HG03103 (cell line): ENCODE measurements around the gene PTGES2.
"Not testable (repeated sequence)": the region's sequence is repeated elsewhere in the genome, so short reads cannot be mapped to it uniquely, and the experiment has no call there.

Source experiments
- ATAC-seq: cut with Tn5 transposase; IDR thresholded peaks from one replicate; pipeline ENCODE4 v1.9.1; 2021; ENCODE audit warnings: low read depth; ENCODE audit not compliant: unreplicated experiment

The PTGES2 gene

DNA sequence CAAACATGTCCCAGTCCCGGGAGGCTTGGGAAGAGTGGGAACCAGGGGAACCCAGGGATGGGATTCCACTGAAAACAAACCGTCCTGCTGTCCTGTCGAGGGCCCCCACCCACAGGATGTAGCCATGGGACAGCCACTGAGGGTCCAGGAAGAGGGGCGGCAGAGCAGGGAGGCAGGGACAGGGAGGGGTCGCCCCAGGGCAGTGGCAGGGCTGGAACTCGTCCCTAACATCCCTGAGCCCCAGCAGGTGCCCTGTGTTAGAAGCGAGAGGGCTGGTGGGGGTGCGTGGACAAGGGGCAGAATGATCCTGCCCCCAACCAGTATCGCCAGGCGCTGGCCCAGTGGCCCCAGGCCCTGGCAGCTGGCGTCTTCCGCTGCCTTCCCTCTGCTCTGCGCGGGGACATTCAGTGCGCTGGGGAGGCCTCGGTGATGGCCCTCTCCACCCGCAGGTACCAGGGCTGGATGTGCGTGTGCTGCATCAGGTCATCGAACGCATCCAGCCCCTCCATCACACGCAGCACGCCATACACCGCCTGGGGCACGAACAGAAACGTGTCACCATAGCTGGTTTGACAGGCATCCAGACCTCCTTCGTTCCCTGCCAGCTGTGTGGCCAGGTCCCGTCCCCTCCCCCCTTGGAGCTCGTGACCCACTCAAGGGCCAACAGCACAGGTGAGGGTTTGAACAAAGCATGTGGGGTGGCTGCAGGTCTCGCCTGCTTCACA lies 6.6 kb downstream of the PTGES2 start:
- ATAC-seq, result no peak

DNA sequence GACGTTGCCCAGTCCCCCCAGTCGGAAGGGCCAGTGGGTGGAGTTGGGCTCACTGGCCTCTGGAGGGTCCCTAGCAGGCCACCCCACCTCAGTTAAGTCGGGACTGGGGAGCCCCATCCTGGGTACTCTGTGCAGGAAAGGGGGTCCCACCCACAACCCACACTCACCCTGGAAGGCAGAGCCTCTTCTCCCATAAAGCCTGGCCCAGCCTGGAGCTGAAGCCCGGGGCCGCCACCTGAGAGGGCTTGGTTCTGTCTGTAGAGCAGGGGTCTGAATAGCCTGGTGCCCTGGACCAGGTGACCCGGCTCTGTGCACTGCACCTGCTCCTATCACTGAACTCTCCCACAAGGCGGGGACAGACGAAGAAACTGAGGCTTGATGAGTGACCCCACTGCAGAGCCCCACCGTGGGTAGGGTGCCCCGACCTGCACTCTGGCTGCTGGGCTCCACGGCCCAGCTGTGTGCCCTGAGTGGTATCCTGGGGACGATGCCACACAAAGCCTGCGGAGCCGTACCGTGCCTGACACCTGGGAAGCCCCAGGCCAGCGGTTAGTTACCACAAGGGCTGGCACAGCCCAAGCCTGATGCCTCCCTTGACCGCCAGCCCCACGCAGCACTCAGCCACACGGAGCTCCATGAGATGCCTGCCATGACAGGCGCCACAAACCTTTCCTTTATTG lies 7.3 kb downstream of the PTGES2 start:
- ATAC-seq, result no peak

DNA sequence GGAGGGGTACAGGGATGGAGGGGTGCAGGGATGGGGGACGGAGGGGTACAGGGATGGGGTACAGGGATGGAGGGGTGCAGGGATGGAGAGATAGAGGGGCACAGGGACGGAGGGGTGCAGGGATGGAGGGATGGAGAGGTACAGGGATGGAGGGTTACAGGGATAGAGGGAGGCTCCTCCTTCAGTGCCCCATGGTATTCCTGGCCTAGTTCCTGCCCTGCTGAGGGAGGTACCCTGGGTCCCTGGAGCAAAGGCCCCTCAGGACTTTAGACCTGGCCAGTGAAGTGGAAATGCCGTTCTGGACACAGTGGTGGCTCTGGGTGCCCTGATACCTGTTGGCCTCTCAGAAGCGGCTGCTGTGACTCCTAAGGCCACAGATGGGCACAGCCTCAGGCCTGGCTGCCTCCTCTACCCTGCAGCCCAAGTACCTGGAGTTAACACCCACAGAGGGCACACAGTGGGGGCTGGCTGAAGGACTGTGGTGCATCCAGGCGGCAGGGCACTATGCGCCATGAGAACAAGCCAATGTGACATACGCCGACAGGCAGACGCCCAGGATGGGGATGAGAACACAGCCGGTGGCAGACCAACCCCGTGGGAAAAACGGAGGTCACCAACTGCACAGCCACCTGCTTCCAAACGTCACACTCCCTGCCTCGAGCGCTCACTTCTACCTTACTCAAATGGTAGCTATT lies 8.4 kb downstream of the PTGES2 start:
- ATAC-seq, result no peak

DNA sequence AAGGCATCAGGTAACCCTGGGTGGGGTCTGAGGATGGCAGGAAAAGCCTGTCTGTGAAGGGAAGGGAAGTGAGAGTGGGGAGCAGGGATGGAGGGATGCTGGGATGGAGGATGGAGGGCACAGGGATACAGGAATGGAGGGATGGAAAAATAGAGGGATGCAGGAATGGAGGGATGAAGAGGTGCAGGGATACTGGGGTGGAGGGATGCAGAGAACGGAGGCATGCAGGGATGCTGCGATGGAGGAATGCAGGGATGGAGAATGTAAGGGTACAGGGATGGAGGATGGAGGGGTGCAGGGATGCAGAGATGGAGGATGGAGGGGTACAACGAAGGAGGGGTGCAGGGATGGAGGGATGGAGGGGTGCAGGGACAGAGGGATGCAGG lies 9.1 kb downstream of the PTGES2 start:
- no peak for ATAC-seq

GRCh38 chr9:128117613-128118471 lies 9.7 kb downstream of the PTGES2 start:
- peak; percentile 50 for ATAC-seq

- no peak for ATAC-seq
Measured at GRCh38 chr9:128116104-128117083, 11.1 kb downstream of the PTGES2 start.

DNA sequence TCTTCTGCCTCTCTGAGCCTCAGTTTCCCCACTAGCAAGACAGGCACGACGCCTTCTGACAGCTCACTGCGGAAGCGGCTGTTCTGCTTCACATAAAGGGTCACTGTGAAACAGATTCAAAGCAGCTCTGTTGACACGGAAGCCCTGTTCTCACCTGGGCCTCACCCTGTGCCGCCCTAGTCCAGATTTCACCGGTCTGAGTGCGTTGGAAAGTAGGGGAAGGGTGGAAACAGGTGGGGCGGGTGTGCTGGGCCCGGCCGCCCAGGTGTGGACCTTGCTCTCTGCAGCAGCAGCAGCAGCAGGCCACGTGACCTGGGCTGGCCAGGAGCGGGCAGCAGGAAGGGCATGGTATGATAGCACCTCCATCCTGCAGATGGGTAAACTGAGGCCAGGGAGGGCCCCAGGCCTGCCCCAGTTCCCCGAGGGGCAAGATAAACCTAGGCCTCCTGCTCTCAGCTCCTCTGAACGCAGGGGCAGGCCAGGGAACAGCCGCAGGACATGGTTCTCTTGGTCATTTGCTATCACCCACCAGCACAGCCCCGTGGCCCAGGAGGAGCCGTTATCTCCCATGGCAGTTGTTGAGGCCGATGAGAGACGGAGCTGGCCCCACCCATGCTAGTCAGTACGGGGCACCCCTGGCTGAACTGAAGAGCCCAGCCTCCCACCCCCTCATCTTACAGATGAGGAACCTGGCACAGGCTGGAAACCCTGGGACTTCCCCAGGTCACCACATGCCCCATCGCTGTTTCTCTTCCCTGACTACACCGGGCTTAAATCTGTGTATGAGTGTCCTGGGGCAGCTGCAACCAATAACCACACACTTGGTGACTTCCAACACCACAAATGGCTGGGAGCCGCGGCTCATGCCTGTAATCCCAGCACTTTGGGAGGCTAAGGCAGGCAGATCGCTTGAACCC lies 12.1 kb downstream of the PTGES2 start:
- no peak for ATAC-seq

GRCh38 chr9:128114326-128115186 lies 13.0 kb downstream of the PTGES2 start:
- ATAC-seq, result no peak

DNA sequence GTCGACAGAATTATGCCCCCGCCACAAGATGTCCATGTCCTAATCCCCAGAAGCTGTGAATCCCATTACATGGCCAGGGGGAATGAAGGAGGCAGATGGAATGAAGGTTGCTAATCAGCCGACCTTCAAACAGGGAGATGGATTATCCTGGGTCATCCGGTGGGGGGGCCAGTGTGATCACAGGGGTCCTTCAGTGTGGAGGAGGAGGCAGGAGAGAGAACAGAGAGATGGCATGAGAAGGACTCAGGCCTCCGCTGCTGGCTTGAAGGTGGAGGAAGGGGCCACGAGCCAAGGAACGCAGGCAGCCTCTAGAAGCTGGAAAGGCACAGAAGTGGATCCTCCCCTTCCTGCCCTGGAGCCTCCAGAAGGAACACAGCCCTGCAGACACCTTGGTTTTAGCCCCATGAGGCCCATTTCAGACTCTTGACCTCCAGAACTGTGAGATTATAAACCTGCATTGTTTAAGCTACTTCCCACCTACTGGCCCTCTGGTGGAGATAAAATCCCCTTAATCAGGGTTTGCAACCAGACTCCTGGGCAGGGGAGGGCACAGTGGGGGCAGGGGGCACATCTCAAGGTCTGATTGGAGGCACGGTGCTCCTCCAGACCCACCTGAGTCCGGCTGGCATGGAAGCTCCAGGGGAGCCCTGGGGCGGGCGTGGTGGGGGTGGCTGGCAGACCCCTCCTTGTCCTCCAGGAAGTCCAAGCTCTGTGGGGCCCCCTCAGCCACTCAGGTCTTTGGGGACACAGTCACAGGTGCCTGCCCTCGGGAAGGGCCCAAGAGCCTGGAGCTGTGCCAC lies 13.8 kb downstream of the PTGES2 start:
- no peak for ATAC-seq

DNA sequence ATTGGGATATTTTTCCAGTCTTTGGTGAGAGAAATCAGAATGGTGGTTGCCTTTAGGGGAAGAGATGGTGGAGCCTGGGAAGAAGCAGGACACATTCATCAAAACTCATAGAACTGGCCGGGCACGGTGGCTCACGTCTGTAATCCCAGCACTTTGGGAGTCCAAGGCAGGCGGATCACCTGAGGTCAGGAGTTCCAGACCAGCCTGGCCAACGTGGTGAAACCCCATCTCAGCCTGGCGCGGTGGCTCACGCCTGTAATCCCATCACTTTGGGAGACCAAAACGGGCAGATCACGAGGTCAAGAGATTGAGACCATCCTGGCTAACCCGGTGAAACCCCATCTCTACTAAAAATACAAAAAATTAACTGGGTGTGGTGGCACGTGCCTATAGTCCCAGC lies 15.8 kb downstream of the PTGES2 start:
- ATAC-seq, result not testable (repeated sequence)

DNA sequence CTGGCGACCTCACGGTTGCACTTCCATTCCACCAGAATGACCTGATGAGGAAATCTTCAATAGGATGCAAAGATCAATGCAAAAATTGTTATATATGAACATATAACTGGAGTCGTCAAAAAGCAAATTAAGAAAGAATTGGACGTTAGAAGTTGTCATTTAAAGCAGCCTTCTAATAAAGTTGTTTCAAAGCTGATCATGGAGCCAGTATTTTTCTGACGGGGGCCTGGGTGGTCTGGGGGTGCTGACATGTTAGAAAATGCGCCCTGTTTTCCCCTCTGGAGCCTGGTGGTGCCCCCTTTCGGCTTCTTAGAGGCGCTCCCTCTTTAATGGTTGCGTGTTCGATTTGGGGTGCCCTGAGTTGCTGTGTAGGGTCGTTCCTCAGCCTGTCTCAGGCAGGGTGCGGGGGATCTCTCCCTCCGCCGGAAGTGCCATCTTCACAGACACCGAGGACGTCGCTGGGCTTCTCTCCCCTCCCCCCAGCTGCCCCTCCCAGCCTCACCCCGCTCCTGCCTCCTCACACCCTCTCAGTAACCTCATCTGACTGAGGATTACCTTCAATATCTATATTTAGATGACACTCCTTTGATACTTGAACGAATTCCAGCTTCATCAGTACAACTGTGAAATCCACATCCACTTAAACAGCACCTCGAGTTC lies 18.3 kb downstream of the PTGES2 start:
- no peak for ATAC-seq

- no peak for ATAC-seq
Measured at GRCh38 chr9:128108269-128109049, 19.1 kb downstream of the PTGES2 start.

GRCh38 chr9:128107468-128108268 lies 19.9 kb downstream of the PTGES2 start:
- no peak for ATAC-seq

DNA sequence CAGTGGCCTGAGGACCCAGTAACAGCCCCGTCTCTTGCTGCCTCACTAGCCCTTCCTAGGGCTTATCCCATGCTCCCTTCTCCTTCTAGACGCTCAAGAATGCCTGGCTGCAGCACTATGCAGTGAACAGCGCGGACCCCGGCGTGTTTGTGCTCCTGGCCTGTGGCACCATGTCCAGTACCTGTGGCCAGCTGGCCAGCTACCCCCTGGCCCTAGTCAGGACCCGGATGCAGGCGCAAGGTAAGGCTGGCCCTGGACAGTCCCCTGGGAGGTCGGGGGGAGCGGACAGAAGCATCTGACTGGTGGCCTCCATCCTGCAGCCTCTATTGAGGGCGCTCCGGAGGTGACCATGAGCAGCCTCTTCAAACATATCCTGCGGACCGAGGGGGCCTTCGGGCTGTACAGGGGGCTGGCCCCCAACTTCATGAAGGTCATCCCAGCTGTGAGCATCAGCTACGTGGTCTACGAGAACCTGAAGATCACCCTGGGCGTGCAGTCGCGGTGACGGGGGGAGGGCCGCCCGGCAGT lies 20.5 kb downstream of the PTGES2 start:
- no peak for ATAC-seq
